Measurements from ENCODE around the gene IKZF1.
A peak's percentile ranks its signal among the peaks of the same experiment; 100 is the strongest.

The IKZF1 gene

GRCh38 chr7:50379539-50379938 is 75.0 kb downstream of the IKZF1 start:
- no peak overlapping the region for H3K4me2 ChIP-seq
- peaks cover 98% of the 10 kb centered on the region for H3K36me3 ChIP-seq
- TF ChIP-seq Cebpa-rat (IDR thresholded peaks at IDR 0.05) = no peak
- H3K27ac ChIP-seq = no peak overlapping the region
- no peaks in the 10 kb centered on the region for H3K27me3 ChIP-seq
- H3K4me1 ChIP-seq = peaks cover 28% of the 10 kb centered on the region; the same call in 1 of the 2 replicates
- no peak overlapping the region for H3K4me3 ChIP-seq
- peaks cover 95% of the 10 kb centered on the region for H4K20me1 ChIP-seq
- no peak overlapping the region for H3K9ac ChIP-seq
- no peaks in the 10 kb centered on the region for H3K9me3 ChIP-seq

- H4K20me1 ChIP-seq = peaks cover 91% of the 10 kb centered on the region
- no peaks in the 10 kb centered on the region for H3K27me3 ChIP-seq
- H3K9ac ChIP-seq = no peak overlapping the region
Observed at GRCh38 chr7:50382455-50382854, 77.9 kb downstream of the IKZF1 start.

GRCh38 chr7:50387351-50387750 is 82.8 kb downstream of the IKZF1 start:
- Histone ChIP-seq H3K36me3 (peaks cover 99% of the 10 kb centered on the region), H3K4me1 (peaks cover 36% of the 10 kb centered on the region), H3K27ac (no peak overlapping the region), H3K27me3 (no peaks in the 10 kb centered on the region), H3K4me3 (no peak overlapping the region), H4K20me1 (peaks cover 53% of the 10 kb centered on the region), H3K9ac (no peak overlapping the region), H3K4me2 (no peak overlapping the region), H3K9me3 (no peaks in the 10 kb centered on the region)
- no peak for TF ChIP-seq Cebpa-rat (IDR thresholded peaks at IDR 0.05)

More at GRCh38 chr7:50382455-50382854, 77.9 kb downstream of the IKZF1 start:
- H3K4me1 ChIP-seq = peaks cover 28% of the 10 kb centered on the region; the same call in 1 of the 2 replicates
- TF ChIP-seq Cebpa-rat (IDR thresholded peaks at IDR 0.05) = no peak
- H3K4me3 ChIP-seq = no peak overlapping the region
- H3K4me2 ChIP-seq = no peak overlapping the region
- peaks cover 99% of the 10 kb centered on the region for H3K36me3 ChIP-seq
- no peaks in the 10 kb centered on the region for H3K9me3 ChIP-seq
- H3K27ac ChIP-seq = no peak overlapping the region

GRCh38 chr7:50389961-50390360 is 85.4 kb downstream of the IKZF1 start:
- Histone ChIP-seq H3K4me2 (no peak overlapping the region), H3K36me3 (peaks cover 97% of the 10 kb centered on the region), H3K9ac (no peak overlapping the region), H3K9me3 (no peaks in the 10 kb centered on the region; the same call in 1 of the 2 replicates), H3K27ac (no peak overlapping the region), H3K27me3 (no peaks in the 10 kb centered on the region), H3K4me1 (peaks cover 62% of the 10 kb centered on the region), H4K20me1 (peaks cover 40% of the 10 kb centered on the region), H3K4me3 (no peak overlapping the region)
- no peak for TF ChIP-seq Cebpa-rat (IDR thresholded peaks at IDR 0.05)

GRCh38 chr7:50391386-50391785 is 86.9 kb downstream of the IKZF1 start:
- Histone ChIP-seq H3K27me3 (no peaks in the 10 kb centered on the region), H3K9ac (no peak overlapping the region), H3K4me1 (peaks cover 76% of the 10 kb centered on the region), H3K36me3 (peaks cover 90% of the 10 kb centered on the region), H3K4me2 (peak overlapping the region; percentile 91), H4K20me1 (peaks cover 32% of the 10 kb centered on the region), H3K9me3 (peaks cover 4% of the 10 kb centered on the region; the same call in 1 of the 2 replicates), H3K27ac (peak overlapping the region; percentile 72; the same call in 1 of the 2 replicates), H3K4me3 (no peak overlapping the region)
- no peak for TF ChIP-seq Cebpa-rat (IDR thresholded peaks at IDR 0.05)

GRCh38 chr7:50393076-50393475 is 88.6 kb downstream of the IKZF1 start:
- peak overlapping the region; percentile 49; the same call in 1 of the 2 replicates for H3K4me3 ChIP-seq
- H3K9ac ChIP-seq = peak overlapping the region; percentile 47
- no peak for TF ChIP-seq Cebpa-rat (IDR thresholded peaks at IDR 0.05)
- H3K4me2 ChIP-seq = peak overlapping the region; percentile 91
- H4K20me1 ChIP-seq = peaks cover 20% of the 10 kb centered on the region
- peaks cover 4% of the 10 kb centered on the region; the same call in 1 of the 2 replicates for H3K9me3 ChIP-seq
- peaks cover 90% of the 10 kb centered on the region for H3K36me3 ChIP-seq
- no peaks in the 10 kb centered on the region for H3K27me3 ChIP-seq
- peaks cover 93% of the 10 kb centered on the region for H3K4me1 ChIP-seq
- H3K27ac ChIP-seq = peak overlapping the region; percentile 72

- Histone ChIP-seq H3K27ac (peak overlapping the region; percentile 72), H3K9me3 (peaks cover 4% of the 10 kb centered on the region; the same call in 1 of the 2 replicates), H3K36me3 (peaks cover 90% of the 10 kb centered on the region), H4K20me1 (peaks cover 20% of the 10 kb centered on the region), H3K9ac (peak overlapping the region; percentile 47), H3K27me3 (no peaks in the 10 kb centered on the region), H3K4me2 (peak overlapping the region; percentile 91), H3K4me1 (peaks cover 95% of the 10 kb centered on the region), H3K4me3 (peak overlapping the region; percentile 49; the same call in 1 of the 2 replicates)
- TF ChIP-seq Cebpa-rat (IDR thresholded peaks at IDR 0.05) = no peak
Observed at GRCh38 chr7:50393547-50394252, 89.2 kb downstream of the IKZF1 start.

- H3K27ac ChIP-seq = 0 out of 2 replicates have a peak overlapping the region, but pooled peaks have one; percentile 12
- no peak overlapping the region for H3K9ac ChIP-seq
- peaks cover 89% of the 10 kb centered on the region for H3K4me1 ChIP-seq
- H3K4me3 ChIP-seq = peak overlapping the region; percentile 22; the same call in 1 of the 2 replicates
- peaks cover 88% of the 10 kb centered on the region for H3K36me3 ChIP-seq
- peaks cover 4% of the 10 kb centered on the region; the same call in 1 of the 2 replicates for H3K9me3 ChIP-seq
- peak overlapping the region; percentile 91 for H3K4me2 ChIP-seq
- TF ChIP-seq Cebpa-rat (IDR thresholded peaks at IDR 0.05) = no peak
- H4K20me1 ChIP-seq = peaks cover 20% of the 10 kb centered on the region
- H3K27me3 ChIP-seq = no peaks in the 10 kb centered on the region
Observed at GRCh38 chr7:50394315-50394714, 89.8 kb downstream of the IKZF1 start.

GRCh38 chr7:50396856-50397255 is 92.3 kb downstream of the IKZF1 start:
- peak overlapping the region; percentile 40; the same call in 1 of the 2 replicates for H3K9ac ChIP-seq
- no peaks in the 10 kb centered on the region for H3K27me3 ChIP-seq
- TF ChIP-seq Cebpa-rat (IDR thresholded peaks at IDR 0.05) = no peak
- peak overlapping the region; percentile 32; the same call in 1 of the 2 replicates for H3K4me3 ChIP-seq
- H3K4me1 ChIP-seq = peaks cover 64% of the 10 kb centered on the region
- H3K9me3 ChIP-seq = peaks cover 4% of the 10 kb centered on the region; the same call in 1 of the 2 replicates
- peak overlapping the region; percentile 63 for H3K27ac ChIP-seq
- H3K36me3 ChIP-seq = peaks cover 88% of the 10 kb centered on the region
- peaks cover 31% of the 10 kb centered on the region for H4K20me1 ChIP-seq
- H3K4me2 ChIP-seq = peak overlapping the region; percentile 73

Measured in BLaER1 (cell line).